Activated naive CD4-positive, alpha-beta T cell treated with Interleukin-2 at 50 U/mL for 16 hours (primary cell): ENCODE results near the gene E2F4.

Source experiments
- DNase-seq: peaks from one replicate; pipeline ENCODE4 v3.0.0-alpha.2; 2020

Gene E2F4

DNA sequence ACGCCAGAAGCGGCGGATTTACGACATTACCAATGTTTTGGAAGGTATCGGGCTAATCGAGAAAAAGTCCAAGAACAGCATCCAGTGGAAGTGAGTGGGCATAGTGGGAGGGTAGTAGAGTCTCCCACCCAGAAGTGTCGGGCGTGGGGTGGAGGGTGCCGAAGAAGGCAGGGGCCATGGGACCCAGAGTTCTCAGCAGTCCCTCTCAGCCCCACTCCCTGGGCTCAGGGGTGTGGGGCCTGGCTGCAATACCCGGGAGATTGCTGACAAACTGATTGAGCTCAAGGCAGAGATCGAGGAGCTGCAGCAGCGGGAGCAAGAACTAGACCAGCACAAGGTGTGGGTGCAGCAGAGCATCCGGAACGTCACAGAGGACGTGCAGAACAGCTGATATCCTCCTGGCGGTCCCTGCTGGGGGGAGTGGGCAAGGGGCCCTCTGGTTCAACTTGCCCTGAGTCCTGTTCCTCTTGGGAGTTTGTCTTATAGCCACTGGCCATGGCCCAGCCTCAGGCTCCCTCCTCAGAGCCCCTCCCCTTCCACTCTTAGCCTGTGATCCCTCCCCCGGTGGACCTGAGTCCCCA, 916 bp downstream of the E2F4 start:
- no peak for DNase-seq

DNA sequence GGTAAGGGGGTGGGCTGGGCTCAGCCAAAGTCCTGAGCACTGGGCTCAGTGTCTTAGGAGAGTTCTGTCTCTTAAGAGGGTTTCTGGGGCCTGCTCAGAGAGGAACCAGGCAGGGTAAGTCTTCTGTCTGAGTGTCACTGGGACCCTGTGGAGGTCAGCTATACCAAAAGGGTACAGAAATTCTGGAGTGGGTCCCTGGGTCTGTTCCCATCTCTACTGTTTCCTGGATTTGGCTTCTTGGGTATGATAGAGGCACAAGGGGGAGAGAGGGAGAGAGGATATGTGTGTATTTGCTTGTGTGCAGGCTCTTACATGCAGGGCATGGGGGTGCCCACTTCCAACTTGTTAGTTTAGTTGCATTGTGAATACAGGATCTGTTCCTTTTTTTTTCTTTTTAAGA, 1.6 kb downstream of the E2F4 start:
- DNase-seq: no peak

DNA sequence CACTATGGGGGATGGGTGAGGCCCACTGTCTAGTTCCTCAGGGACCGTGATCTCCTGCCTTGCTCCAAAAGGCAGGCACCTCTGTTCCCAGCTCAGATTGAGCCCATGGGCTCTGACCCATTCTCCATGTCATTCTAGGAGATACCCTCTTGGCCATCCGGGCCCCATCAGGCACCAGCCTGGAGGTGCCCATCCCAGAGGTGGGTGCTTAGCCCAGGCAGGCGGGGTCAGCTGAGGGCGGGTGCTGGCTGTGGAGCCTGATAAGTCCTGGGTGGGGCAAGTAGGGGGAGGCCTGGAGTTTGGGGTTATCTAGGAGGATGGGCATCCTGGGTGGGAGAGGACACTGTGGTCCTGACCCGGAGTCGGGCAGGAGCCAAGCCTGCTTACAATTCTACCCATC, 2.3 kb downstream of the E2F4 start:
- no peak for DNase-seq

DNA sequence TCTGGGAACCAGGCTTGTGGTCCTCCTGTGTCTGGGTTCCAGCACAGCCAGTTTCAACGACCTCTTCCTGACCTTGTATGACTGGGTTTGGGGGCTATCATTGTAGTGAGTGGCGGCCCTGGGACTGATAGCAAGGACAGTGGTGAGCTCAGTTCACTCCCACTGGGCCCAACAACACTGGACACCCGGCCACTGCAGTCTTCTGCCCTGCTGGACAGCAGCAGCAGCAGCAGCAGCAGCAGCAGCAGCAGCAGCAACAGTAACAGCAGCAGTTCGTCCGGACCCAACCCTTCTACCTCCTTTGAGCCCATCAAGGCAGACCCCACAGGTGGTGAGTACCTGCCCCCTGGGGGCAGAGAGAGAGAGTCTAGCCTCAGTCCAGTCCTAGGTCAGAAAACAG, 3.7 kb downstream of the E2F4 start:
- no peak for DNase-seq

DNA sequence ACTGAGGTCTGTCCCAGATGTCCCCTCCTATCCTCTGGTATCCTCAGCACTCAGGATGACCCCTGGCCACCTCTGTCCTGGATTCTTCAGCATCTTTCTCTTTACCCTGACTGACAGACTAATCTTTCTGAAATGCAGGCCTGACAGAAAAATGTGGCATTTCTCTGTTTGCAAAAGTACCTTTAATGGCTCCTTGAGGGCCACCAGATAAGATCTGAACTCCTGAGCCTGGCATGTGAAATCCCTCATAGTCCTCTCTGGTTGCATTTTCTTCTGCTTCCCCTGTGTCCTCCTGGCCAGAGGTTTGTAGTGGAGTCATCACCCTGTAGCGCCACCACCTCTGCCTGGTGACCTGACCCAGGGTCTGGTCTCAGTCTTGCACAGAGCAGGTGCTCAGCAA, 4.9 kb downstream of the E2F4 start:
- DNase-seq: no peak

DNA sequence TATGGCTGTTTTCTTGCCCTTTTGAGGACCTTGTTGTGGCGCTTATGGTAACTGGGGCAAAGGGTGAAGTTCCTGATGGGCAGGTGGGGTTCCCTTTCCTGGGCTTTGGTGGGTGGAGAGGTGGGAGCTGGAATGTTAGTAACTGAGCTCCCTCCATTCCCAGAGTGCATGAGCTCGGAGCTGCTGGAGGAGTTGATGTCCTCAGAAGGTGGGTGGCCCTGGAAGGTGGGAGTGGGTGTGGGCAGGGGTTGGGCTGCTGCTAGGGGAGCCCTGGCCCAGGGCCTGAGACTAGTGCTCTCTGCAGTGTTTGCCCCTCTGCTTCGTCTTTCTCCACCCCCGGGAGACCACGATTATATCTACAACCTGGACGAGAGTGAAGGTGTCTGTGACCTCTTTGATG, 5.7 kb downstream of the E2F4 start:
- no peak for DNase-seq

DNA sequence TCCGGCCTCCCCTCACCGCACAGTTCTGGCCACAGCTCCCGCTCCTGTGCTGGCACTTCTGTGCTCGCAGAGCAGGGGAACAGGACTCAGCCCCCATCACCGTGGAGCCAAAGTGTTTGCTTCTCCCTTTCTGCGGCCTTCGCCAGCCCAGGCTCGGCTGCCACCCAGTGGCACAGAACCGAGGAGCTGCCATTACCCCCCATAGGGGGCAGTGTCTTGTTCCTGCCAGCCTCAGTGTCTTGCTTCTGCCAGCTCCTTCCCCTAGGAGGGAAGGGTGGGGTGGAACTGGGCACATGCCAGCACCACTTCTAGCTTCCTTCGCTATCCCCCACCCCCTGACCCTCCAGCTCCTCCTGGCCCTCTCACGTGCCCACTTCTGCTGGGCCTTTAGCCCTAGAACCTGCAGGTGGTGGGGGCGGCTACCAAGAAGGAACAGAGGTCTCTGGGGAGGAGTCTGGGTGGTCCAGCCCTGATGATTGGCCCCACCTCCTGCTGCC, 6.3 kb downstream of the E2F4 start:
- DNase-seq: no peak

DNA sequence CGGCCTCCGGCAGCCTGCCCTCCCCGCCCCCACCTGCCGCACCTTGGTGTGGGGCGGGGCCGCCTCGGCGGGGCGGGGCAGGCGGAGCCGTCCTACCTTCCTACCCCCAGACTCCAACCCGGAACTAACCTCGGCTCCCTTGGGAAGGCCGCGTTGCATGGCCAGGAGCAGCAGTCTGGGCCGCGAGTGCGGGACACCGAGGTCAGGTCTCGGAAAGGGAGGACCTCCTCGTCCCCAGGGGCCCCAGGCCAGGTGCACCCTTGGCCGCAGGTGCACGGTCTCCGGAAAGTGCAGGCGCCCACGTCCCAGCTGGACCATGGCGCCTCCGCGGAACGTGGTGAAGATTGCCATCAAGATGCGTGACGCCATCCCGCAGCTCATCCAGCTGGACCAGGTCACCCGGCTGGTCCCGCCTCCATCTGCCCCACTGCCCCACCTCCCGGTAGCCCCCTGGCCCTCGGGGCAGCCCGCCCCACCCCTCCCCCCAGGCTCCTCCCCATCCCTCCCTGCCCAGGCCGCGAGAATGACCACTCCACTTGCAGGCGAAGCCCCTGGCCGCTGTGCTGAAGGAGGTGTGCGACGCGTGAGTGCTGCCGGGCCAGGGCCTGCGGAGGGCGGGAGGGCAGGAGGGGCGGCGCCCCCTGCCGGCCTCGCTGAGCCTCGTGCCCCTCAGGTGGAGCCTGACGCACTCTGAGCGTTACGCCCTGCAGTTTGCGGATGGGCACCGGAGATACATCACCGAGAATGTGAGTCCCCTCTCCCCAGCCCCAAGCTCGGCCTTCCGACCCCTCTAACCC, 7.3 kb downstream of the E2F4 start, which contains the start of gene ELMO3:
TSS of gene ELMO3 (plus strand) at position 121 of the 797 bp plus-strand sequence. CDS start at position 317, 196 bp downstream.
- DNase-seq: no peak

DNA sequence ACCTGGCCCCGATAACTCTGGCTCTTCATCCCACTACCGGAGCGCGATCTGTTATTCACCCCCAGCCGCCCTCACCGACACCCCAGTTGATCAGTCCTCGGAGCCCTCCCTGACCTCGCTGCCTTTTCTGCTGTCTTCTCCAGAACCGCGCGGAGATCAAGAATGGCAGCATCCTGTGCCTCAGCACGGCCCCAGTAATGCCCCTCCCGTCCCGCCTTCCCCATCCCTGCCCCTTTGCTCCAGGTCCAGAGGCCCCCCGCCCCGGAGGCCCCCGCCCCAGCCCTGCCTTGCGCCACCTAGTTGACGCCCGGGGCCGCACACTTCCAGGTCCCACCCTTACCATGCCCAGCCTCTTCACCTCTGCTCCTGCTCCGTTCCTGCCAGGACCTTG, 7.8 kb downstream of the E2F4 start:
- DNase-seq: no peak

DNA sequence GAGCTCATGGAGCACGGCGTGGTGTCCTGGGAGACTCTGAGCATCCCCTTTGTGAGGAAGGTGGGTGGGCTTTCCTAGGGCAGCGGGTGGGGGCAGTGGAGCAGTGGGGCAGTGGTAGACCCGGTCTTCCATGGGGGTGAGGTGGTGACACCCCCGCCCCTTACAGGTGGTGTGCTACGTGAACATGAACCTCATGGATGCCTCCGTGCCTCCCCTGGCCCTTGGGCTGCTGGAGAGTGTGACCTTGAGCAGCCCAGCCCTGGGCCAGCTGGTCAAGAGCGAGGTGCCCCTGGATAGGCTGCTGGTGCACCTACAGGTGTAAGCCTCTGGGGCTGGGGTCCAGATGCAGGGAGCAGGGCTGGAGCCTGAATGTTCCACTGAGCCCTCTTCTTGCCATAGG, 8.5 kb downstream of the E2F4 start:
- DNase-seq: no peak

DNA sequence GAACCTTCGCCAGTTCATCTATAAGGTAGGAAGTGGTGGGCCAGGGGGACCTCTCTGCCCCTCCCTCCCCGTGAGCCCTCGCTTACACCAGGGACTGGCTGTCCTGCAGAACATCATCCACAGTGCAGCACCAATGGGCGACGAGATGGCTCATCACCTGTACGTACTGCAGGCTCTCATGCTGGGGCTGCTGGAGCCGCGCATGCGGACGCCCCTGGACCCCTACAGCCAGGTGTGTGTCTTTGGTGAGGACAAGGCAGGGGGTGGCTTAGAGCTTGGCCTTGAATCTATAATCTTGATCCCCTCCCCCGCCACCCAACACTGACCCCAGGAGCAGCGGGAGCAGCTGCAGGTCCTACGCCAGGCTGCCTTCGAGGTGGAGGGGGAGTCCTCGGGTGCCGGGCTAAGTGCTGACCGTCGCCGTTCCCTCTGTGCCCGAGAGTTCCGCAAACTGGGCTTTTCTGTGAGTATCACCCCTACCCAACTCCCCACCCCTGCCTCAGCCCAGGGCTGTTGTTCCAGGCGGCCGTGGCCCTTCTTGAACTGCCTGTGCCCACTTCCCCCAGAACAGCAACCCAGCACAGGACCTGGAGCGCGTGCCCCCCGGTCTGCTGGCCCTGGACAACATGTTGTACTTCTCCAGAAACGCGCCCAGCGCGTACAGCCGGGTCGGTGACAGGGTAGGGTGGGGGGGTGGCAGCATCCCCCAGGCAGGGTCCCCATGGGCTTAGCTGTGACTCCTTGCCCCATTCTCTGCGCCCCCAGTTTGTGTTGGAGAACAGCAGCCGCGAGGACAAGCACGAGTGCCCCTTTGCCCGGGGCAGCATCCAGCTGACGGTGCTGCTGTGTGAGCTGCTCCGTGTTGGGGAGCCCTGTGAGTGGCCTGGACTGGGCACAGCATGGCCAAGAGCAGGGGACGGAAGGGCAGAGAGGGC, 9.7 kb downstream of the E2F4 start:
- no peak for DNase-seq

DNA sequence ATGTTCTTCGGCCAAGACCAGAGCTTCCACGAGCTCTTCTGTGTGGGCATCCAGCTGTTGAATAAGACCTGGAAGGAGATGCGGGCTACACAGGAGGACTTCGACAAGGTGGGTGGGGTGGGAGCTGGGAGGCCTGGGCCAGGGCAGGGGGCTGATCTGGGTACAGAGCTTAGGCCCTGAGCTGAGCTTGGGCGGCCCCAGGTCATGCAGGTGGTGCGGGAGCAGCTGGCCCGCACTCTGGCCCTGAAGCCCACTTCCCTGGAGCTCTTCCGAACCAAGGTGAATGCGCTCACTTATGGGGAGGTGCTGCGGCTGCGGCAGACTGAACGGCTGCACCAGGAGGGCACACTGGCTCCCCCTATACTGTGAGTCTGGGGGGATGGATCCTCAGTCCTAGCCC, 10.5 kb downstream of the E2F4 start:
- no peak for DNase-seq

DNA sequence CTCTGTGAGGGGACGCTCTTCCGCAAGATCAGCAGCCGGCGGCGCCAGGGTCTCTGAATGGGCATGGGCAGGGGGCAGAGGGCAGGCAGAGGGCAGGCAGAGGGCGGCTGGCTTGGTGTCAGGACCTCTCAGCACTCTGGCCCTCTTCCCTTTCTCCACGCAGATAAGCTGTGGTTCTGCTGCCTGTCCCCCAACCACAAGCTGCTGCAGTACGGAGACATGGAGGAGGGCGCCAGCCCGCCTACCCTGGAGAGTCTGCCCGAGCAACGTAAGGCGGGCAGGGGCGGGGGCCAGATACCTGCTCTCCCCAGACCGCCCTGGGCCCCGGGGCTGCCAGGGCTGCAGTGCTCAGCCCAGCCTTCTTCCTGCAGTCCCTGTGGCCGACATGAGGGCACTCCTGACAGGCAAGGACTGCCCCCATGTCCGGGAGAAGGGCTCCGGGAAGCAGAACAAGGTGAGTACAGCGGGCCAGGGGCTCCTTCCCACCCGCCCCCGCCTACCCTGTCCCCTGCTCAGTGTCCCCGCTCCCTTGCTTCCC, 11.1 kb downstream of the E2F4 start:
- DNase-seq: no peak

DNA sequence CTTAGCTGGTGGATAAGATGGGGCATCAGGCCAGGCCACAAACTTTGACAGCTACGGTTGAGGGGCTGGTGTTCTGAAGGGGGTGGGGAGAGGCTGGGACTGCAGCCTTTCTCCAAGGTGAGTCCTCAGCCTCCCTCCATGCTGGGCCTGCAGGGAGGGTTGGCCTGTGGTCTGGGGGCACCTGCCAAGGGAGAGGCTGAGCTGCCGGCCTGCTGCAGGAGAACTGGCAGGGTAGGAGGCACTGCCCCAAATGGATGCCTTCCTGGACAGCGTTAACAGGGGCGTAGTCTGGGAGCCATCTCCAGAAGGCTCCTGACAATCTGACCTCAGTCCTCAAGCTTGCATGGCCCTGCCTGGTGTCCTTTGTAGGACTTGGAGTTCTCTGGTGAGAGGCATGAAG, 12.1 kb downstream of the E2F4 start:
- no peak for DNase-seq

DNA sequence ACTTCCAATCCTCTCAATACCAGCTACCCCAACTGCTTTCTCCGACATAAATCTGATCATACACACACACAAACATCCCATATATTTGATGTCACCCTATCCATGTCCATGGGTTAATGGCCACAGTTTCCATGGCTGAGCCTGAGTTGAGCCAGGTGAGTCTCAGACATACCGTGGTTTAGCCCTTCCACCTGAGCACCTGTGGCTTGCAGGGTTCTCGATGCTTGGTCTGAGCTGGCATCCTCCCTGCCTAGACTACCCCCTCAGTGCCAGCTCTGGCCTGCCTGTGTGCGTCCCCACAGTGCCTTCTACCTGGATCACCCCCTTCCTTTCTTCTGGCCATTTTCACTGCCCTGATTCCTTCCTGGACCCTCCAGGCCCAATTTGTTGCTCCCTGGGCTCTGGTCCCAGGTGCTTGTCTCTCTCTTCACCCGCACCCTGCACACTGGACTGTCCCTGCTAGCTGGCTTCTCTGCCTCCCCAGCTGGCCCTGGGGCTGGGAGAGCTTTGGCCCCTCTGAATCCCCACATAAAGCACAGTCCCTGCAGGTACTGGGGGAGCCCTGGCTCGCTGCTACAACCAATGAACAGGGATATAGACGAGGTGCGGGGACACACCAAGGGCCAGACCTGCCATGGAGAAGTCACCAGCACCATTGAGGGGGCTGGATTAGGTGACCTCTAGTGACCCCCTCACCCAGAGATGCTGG, 14.3 kb downstream of the E2F4 start:
- no peak for DNase-seq

DNA sequence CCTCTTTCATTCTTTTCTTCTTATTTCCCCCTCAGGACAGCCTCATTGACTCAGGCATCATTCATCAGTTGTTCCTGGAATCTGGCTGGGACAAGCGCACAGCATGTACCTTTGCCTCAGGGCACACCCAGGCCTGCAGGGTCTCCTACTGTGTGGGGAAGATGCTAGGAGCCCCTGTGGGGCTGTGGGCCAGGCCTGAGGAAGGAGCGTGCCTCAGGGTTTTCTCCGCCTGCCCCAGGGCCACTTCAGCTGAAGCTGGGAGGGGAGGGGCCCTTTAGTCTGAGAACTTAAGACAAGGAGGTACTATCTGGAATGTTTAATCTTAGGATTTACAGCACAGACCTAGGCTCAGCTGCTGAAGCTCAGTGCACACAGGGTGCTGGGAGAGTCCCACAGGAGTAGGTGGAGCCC, 14.9 kb downstream of the E2F4 start:
- DNase-seq: no peak

DNA sequence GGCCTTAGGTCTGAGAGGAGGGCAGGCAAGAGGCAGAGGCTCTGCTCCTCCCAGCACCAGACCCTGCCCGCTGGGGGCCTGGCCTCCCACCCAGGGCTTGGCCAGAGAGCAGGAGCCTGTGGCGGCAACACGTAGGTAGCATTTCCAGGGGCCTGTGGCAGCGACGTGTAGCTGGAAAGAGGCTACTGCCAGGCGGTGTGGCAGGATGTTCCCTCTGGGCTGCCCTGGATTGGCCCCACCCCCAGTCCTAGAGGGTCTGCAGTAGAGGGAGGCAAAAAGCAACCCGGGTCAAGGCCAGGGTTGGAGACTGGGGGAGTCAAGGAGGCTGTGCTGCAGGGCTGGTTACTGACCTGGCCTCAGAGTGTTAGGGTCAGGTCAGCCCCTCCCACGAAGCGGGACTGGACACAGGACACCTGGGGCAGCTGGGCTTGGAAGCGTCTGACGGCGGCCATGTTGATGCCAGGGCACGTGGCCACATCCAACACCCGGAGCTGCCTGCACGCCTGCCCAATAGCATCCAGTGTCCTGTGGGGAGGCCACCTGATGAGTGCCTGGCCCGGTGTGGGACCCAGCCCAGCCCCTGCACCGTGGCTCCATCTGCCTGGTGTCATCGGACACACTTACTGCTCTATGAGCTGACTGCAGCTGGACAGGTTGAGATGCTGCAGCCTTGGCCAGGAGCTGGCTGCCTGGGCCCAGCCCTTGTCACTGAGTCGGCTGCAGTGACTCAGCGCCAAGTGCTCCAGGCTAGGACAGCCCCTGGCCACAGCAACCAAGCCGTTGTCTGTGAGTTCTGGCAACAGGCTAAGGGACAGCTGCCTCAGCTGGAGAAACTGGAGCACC, 15.5 kb downstream of the E2F4 start:
- no peak for DNase-seq

DNA sequence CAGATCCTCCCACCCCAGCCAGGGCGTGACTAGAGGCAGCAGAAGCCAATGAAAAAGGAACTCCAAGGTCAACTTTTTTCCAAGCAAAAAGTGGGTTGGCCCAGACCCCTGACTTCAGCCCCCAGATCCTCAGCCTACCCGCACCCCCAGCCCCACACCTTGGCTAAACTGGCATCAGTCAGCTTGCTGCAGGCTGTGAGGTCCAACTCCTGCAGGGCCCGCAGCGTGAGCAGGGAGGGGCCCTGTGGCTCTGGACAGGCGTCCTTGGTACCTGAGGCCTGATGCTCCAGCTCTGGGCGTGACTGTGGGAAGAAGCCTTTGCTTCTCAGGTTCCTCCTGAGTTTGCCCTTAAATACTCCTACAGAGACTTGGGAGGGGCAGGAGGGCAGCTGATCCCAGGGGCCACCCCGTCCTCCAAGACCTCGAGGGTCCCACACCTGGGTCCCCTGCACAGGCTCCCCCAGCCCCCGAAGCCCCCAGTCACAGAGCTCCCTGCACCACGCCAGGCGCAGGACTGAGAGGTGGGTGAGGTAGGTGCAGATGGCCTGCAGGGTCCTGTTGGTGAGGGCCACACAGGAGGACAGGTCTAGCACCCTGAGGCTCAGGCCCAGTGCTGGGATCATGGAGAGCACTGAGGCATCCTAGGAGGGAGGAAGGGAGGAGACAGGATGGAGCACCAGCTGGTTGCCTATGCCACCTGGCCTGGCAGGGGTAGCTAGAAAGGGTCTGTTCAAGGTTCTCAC, 16.4 kb downstream of the E2F4 start:
- DNase-seq: no peak

DNA sequence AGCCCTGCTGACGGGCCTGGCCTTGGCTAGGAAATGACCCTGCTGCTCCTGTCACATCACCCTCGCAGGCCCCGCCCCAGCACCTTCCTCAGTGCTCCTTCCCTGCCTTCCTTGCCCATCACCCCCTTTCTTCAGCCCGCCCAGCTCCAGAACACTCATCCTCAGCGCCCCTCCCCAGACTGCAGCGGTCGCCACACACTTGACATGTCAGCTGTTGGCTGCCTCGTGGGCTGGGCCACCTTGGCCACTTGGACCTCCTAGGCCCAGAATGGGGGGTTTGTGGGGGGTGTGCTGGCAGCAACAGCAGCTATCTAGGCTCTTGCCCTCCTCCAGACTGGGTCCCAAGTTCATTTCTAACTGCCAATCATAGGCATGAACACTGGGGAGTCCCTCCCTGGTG, 17.6 kb downstream of the E2F4 start:
- DNase-seq: no peak

DNA sequence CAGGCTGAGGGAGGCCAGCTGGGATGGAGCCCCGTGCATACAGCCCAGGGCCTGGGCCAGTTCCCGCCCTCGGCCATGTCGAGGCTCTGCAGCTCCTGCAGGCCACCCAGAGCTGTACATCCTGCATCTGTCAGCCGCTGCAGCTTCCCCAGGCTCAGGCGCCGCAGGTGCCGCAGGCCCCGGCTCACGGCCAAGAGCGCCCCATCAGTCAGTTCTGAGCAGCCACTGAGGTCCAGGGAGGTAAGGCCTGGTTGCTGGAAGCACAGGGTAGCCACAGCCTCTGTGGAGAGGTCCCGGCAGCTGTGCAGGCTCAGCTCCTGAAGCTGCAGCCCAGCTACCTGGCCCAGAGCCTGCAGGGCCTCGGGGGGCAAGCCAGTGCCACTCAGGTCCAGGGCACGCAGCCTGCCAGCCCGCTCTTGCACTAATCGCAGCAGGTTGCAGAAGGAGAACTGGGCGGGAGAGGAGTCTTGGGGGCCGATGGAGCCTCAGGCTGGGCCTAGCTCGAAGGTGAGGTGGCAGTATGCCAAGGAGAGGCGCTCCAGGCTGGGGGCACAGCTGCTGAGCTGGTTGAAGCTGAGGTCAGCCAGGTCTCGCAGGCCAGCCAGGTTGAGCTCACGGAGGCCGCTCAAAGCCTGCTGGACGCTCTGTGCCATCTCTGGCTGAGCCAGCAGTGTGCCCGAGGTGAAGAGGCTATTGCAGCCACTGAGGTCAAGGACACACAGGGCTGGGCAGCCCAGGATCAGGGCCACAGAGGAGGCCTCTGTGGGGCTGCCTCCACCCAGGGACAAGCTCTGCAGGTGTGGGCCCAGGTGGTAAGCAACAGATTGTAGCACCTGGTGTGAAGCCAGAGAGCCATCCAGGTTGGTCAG, 18.3 kb downstream of the E2F4 start:
- no peak for DNase-seq
